ENCODE measurements around the gene HFE.

- TF ChIP-seq EZH2 (IDR thresholded peaks at IDR 0.05) (no peak), POLR2AphosphoS5 (IDR thresholded peaks at IDR 0.05; ENCODE audit: borderline replicate concordance, low read depth, low read length) (no peak)
Observed at GRCh38 chr6:26088344-26088743, 1.1 kb downstream of the HFE start.
